ENCODE results near the gene COG1.

Gene COG1

DNA sequence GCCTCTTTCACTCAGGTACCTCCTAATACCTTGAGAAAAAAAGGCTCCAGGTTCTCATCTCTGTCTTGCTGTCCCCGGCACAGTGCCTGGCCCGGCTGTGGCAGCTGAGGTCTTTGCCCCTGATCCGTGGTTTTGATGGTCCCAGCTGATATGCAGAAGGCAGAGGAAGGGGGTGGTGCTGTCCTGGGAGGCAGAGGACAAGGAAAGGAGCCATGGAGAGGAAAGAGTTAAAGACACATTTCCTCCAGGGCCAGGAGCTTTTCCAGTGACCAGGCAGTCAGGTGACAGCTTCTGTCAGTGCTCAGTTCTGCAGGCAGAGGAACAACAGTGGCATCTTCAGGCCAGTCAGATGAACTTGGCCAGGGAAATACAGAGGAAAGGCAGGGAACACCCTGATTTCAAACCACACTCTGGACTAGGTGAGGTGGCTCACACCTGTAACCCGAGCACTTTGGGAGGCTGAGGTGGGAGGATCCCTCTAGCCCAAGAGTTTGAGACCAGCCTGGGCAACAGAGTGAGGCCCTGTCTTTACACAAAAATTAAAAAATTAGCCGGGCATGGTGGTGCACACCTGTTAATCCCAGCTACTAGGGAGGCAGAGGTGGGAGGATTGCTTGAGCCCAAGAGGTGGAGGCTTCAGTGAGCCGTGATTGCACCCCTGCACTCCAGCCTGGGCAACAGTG, 3.3 kb upstream of the COG1 start:
- ChIA-PET CTCF (interaction anchor here (0.9 to 6.3 kb wide), 15 partner anchors 10 to 635 kb away, joined by 3 to 90 read pairs (median 7); no protein-coding TSS in a partner anchor), POLR2A (no interaction called here)
- TF ChIP-seq, protein P1, sequence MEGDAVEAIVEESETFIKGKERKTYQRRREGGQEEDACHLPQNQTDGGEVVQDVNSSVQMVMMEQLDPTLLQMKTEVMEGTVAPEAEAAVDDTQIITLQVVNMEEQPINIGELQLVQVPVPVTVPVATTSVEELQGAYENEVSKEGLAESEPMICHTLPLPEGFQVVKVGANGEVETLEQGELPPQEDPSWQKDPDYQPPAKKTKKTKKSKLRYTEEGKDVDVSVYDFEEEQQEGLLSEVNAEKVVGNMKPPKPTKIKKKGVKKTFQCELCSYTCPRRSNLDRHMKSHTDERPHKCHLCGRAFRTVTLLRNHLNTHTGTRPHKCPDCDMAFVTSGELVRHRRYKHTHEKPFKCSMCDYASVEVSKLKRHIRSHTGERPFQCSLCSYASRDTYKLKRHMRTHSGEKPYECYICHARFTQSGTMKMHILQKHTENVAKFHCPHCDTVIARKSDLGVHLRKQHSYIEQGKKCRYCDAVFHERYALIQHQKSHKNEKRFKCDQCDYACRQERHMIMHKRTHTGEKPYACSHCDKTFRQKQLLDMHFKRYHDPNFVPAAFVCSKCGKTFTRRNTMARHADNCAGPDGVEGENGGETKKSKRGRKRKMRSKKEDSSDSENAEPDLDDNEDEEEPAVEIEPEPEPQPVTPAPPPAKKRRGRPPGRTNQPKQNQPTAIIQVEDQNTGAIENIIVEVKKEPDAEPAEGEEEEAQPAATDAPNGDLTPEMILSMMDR (IDR thresholded peaks at IDR 0.05; ENCODE audit: control extremely low read depth, extremely low read depth, low read depth, missing control alignments), result peak; percentile 42
- peak; percentile 43 for DNase-seq (ENCODE audit: extremely low spot score)

DNA sequence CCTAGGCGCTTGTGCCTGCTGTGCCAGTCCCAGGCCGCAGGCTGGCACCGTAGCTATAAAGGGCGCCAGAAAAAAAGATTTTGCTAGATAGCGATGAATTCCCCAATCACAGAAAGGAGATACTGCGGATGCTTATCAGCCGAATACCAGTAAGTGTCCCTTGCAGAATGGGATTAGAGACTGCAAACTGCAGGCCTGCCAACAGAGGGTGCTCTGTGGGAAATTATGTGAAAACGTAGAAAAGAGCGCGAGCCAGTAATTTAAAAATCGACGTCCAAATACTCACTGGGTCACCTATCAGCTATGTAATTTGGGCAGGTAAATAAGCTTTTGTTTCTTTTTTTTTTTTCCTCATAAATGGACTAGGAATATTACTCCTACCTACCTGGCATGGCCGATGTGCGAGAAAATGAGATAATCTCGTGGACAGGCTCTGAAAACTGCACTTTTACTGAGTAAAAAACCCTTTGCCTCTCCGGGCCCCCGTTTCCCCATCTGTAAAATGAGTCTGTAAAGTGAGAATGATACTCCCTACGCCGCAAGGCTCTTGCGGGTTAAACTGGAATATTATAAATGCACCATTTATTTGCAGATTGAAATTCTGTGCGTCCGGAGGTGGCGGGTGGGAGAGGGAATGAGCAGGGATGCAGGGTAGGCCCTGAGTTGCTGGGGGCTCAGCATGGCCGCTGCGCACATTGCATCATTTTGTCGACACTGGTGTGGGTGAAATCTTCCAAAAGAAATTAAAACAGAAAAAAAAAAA, 1.2 kb upstream of the COG1 start:
- POLR2A ChIA-PET, result interaction anchor here (0.6 kb wide), 1 partner anchor 113 kb away, joined by 3 read pairs; no protein-coding TSS in a partner anchor
- peak; percentile 79 for DNase-seq (ENCODE audit: extremely low spot score)
- CTCF ChIA-PET, result interaction anchor here (0.7 to 6.3 kb wide), 18 partner anchors 10 to 634 kb away, joined by 3 to 90 read pairs (median 6); partner anchors contain the start of gene SSTR2
- TF ChIP-seq, protein P1 (IDR thresholded peaks at IDR 0.05; ENCODE audit: control extremely low read depth, extremely low read depth, low read depth, missing control alignments), result peak; percentile 85

- ChIA-PET CTCF (interaction anchor here (0.7 to 6.3 kb wide), 18 partner anchors 9 to 635 kb away, joined by 3 to 90 read pairs (median 6); partner anchors contain the start of gene SSTR2), POLR2A (interaction anchor here (0.7 kb wide), 1 partner anchor 18 kb away, joined by 3 read pairs; no protein-coding TSS in a partner anchor)
- peak; percentile 84 for DNase-seq (ENCODE audit: extremely low spot score)
- TF ChIP-seq, protein P1 (IDR thresholded peaks at IDR 0.05; ENCODE audit: control extremely low read depth, extremely low read depth, low read depth, missing control alignments), result no peak
Observed at GRCh38 chr17:73192206-73192893, 505 bp upstream of the COG1 start.

- ChIA-PET CTCF (interaction anchor here (0.9 to 5.3 kb wide), 5 partner anchors 8 to 468 kb away, joined by 3 to 30 read pairs (median 4); no protein-coding TSS in a partner anchor), POLR2A (no interaction called here)
- TF ChIP-seq, protein P1 (IDR thresholded peaks at IDR 0.05; ENCODE audit: control extremely low read depth, extremely low read depth, low read depth, missing control alignments), result no peak
- no peak for DNase-seq (ENCODE audit: extremely low spot score)
Observed at GRCh38 chr17:73194514-73195222, 1.8 kb downstream of the COG1 start.

DNA sequence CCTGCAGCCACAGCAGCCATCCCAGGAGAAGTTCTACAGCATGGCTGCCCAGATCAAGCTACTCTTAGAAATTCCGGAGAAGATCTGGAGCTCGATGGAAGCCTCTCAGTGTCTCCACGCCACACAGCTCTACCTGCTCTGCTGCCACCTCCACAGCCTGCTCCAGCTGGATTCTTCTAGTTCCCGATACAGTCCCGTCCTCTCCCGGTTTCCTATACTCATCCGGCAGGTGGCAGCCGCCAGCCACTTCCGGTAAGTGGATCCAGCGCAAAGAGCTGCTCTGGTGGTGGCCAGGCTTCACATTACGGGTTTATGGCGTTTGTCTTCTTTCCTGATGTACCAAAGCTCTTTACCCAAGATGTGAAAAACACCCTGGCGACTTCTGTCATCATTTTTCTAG, 3.6 kb downstream of the COG1 start:
- ChIA-PET POLR2A (no interaction called here), CTCF (interaction anchor here (0.6 to 5.3 kb wide), 11 partner anchors 11 to 470 kb away, joined by 3 to 30 read pairs (median 4); a partner anchor contains a TSS)
- TF ChIP-seq, protein P1 (IDR thresholded peaks at IDR 0.05; ENCODE audit: control extremely low read depth, extremely low read depth, low read depth, missing control alignments), result peak; percentile 8
- DNase-seq (ENCODE audit: extremely low spot score), result no peak
